ENCODE measurements around the gene SPDYC.

DNA sequence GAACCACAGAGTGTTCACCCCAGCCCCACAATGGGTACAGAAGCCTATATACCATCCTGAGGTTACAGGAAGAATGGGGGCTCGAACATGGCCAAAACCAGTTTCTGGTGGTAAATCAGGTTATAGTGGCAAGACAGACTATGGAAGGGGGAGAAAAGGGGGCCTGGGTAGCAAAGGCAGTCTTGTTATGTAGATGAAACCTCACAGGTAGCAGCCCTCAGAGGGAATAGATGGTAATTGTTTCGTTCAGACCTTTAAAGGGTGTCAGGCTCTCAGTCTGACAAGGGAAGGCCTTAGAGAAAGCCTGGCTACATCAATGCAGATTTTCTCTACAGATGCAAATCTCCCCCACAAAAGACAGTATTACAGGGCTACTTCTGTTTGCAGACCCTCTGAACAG lies 15.1 kb downstream of the SPDYC start:
- TF ChIP-seq, protein P1, sequence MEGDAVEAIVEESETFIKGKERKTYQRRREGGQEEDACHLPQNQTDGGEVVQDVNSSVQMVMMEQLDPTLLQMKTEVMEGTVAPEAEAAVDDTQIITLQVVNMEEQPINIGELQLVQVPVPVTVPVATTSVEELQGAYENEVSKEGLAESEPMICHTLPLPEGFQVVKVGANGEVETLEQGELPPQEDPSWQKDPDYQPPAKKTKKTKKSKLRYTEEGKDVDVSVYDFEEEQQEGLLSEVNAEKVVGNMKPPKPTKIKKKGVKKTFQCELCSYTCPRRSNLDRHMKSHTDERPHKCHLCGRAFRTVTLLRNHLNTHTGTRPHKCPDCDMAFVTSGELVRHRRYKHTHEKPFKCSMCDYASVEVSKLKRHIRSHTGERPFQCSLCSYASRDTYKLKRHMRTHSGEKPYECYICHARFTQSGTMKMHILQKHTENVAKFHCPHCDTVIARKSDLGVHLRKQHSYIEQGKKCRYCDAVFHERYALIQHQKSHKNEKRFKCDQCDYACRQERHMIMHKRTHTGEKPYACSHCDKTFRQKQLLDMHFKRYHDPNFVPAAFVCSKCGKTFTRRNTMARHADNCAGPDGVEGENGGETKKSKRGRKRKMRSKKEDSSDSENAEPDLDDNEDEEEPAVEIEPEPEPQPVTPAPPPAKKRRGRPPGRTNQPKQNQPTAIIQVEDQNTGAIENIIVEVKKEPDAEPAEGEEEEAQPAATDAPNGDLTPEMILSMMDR (IDR thresholded peaks at IDR 0.05): no peak
- no peak for TF ChIP-seq POLR2A (IDR thresholded peaks at IDR 0.05)
